Subcutaneous abdominal adipose tissue (tissue), 5 donors: Measurements from ENCODE around the gene CARD11.

Experiments used
- H3K27ac ChIP-seq: one replicate; pipeline ENCODE4 v1.7.0; 2013; ENCODE audit warnings: low read depth, mild to moderate bottlenecking, inconsistent platforms, low read length, moderate library complexity
- H3K27me3 ChIP-seq, 5 donors: one replicate each; pipeline ENCODE4 v1.7.0; 2013; ENCODE audit warnings: low read length in 5 of 5, inconsistent platforms in 1 of 5; ENCODE audit not compliant: control insufficient read depth in 5 of 5, insufficient read depth in 4 of 5
- H3K36me3 ChIP-seq, 5 donors: one replicate each; pipeline ENCODE4 v1.7.0; 2013; ENCODE audit warnings: low read length in 5 of 5; ENCODE audit not compliant: control insufficient read depth in 5 of 5, insufficient read depth in 5 of 5
- H3K4me1 ChIP-seq, 5 donors: one replicate each; pipeline ENCODE4 v1.7.0; 2013; ENCODE audit warnings: low read length in 5 of 5, mild to moderate bottlenecking in 3 of 5, moderate library complexity in 1 of 5; ENCODE audit not compliant: control insufficient read depth in 5 of 5, insufficient read depth in 5 of 5
- H3K4me3 ChIP-seq, 5 donors: one replicate each; pipeline ENCODE4 v1.7.0; 2013; ENCODE audit warnings: low read length in 5 of 5, low read depth in 1 of 5
- H3K9ac ChIP-seq, 5 donors: one replicate each; pipeline ENCODE4 v1.7.0; 2013; ENCODE audit warnings: low read length in 5 of 5, mild to moderate bottlenecking in 4 of 5, moderate library complexity in 3 of 5
- H3K9me3 ChIP-seq, 5 donors: one replicate each; pipeline ENCODE4 v1.7.0; 2013; ENCODE audit warnings: low read length in 5 of 5; ENCODE audit not compliant: control insufficient read depth in 5 of 5
- donor health status: healthy.
- donor health status: healthy.
- donor health status: healthy.
- donor health status: healthy.
- donor health status: healthy.

The CARD11 gene

GRCh38 chr7:2944739-2945138 lies 98.9 kb downstream of the CARD11 start:
- Histone ChIP-seq H3K9me3 (peaks cover 0 to 2% (median 0%) of the 10 kb centered on the region in 5 donors), H3K9ac (no peak overlapping the region), H3K27ac (no peak overlapping the region), H3K27me3 (peaks cover 0 to 7% (median 3%) of the 10 kb centered on the region in 5 donors), H3K4me1 (peaks cover 0 to 4% (median 0%) of the 10 kb centered on the region in 5 donors), H3K36me3 (no peaks in the 10 kb centered on the region), H3K4me3 (no peak overlapping the region)

DNA sequence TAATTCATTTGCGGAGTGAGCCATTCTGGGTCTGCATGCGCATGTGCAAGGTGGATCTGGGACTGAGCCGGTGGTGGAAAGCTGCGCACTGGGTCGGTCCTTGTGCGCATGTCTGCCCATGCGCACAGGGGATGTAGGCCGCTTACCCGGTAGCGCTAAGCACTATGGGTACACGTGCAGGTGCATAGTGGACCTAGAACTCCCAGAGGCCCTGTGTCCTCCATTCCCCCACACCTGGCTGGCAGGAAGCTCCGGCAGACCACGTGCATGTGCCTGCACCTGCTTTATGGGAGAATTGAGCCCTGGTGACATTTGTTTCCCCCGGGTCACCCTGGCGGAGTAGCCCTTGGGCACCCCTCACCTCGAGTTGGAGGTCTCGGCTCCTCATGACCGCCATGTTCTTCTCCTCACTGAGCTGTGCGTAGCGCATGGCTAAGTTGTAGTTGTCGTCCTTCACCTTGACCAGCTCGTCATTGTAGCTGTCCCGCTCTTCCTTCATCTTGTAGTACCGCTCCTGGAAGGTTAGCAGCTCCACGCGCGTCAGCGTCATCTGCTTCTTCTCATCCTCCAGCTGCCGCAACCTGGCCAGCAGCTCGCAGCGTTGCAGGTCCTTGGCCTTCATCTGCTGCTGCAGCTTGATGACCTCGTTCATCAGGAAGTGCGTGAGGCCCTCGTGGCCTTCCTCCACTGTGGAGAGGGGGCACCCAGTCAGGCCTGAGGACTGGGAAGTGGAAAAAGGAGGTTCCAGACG lies 99.6 kb downstream of the CARD11 start:
- peaks cover 0 to 4% (median 0%) of the 10 kb centered on the region in 5 donors for H3K4me1 ChIP-seq
- no peak overlapping the region for H3K9ac ChIP-seq
- no peaks in the 10 kb centered on the region for H3K36me3 ChIP-seq
- H3K4me3 ChIP-seq = no peak overlapping the region
- no peak overlapping the region for H3K27ac ChIP-seq
- peaks cover 0 to 13% (median 3%) of the 10 kb centered on the region in 5 donors for H3K27me3 ChIP-seq
- peaks cover 0 to 2% (median 0%) of the 10 kb centered on the region in 5 donors for H3K9me3 ChIP-seq

DNA sequence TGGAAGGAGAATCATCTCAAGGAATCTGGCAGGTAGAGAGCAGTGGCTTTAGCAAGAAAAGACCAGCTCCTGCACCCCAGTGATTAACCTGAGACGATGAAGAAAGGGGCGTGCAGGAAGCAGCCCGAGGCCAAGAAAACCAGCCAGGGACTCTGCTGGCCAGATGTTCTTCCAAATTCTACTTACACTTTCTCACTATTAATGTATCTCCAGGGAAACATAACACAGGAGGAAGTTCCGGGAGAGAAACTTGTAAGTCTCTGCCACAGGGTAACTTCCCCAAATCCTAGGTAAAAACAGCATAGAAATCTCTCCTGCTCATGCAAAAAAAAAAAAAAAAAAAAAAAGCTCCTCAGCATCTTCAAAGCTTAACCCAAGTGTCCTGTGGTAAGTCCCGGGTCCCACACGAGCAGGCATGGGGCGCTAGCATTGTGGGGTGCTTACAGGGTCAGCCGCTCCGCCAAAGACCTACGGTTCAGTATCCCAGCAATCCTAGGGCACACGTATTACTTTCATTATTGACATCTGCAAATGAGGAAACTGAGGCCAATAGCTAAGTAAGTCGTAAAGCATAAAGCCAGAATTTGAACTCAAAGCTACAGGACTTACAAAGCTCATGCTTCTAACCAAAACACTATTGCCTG lies 102.3 kb downstream of the CARD11 start:
- Histone ChIP-seq H3K27me3 (peaks cover 0 to 29% (median 8%) of the 10 kb centered on the region in 5 donors), H3K36me3 (no peaks in the 10 kb centered on the region), H3K9ac (no peak overlapping the region), H3K4me3 (no peak overlapping the region), H3K27ac (no peak overlapping the region), H3K4me1 (peaks cover 0 to 4% (median 0%) of the 10 kb centered on the region in 5 donors), H3K9me3 (no peaks in the 10 kb centered on the region)

DNA sequence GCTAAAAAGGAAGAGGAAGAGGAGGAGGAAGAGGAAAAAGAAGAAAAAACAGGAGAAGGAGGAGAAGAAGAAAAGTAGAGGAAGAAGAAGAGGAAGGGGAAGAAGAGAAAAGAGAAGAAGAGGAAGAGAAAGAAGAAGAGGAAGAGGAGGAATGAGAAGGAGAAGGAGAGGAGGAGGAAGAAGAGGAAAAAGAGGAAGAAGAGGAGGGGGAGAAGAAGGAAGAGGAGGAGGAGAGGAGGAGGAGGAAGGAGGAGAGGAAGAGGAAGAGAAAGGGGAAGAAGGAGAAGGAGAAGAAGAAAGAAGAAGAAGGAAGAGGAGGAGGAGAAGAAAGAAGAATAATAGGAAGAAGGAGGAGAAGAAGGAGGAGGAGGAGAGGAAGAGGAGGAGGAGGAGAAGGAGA lies 103.2 kb downstream of the CARD11 start:
- Histone ChIP-seq H3K36me3 (no peaks in the 10 kb centered on the region), H3K27me3 (peaks cover 0 to 29% (median 8%) of the 10 kb centered on the region in 5 donors), H3K4me3 (no peak overlapping the region), H3K9ac (no peak overlapping the region), H3K27ac (no peak overlapping the region), H3K4me1 (peaks cover 0 to 4% (median 0%) of the 10 kb centered on the region in 5 donors), H3K9me3 (no peaks in the 10 kb centered on the region)

- no peak overlapping the region for H3K9ac ChIP-seq
- peaks cover 0 to 4% (median 0%) of the 10 kb centered on the region in 5 donors for H3K4me1 ChIP-seq
- H3K4me3 ChIP-seq = no peak overlapping the region
- H3K9me3 ChIP-seq = no peaks in the 10 kb centered on the region
- peaks cover 0 to 29% (median 8%) of the 10 kb centered on the region in 5 donors for H3K27me3 ChIP-seq
- H3K36me3 ChIP-seq = no peaks in the 10 kb centered on the region
- H3K27ac ChIP-seq = no peak overlapping the region
Observed at GRCh38 chr7:2939193-2939885, 104.3 kb downstream of the CARD11 start.

GRCh38 chr7:2938514-2939192 lies 105.0 kb downstream of the CARD11 start:
- Histone ChIP-seq H3K4me3 (no peak overlapping the region), H3K27me3 (peaks cover 0 to 23% (median 8%) of the 10 kb centered on the region in 5 donors), H3K9me3 (no peaks in the 10 kb centered on the region), H3K27ac (no peak overlapping the region), H3K4me1 (peaks cover 0 to 4% (median 0%) of the 10 kb centered on the region in 5 donors), H3K36me3 (no peaks in the 10 kb centered on the region), H3K9ac (no peak overlapping the region)

GRCh38 chr7:2937701-2938513 lies 105.8 kb downstream of the CARD11 start:
- no peak overlapping the region for H3K4me3 ChIP-seq
- H3K9me3 ChIP-seq = no peaks in the 10 kb centered on the region
- H3K27me3 ChIP-seq = peaks cover 0 to 23% (median 8%) of the 10 kb centered on the region in 5 donors
- H3K36me3 ChIP-seq = no peaks in the 10 kb centered on the region
- H3K9ac ChIP-seq = no peak overlapping the region
- peaks cover 0 to 4% (median 0%) of the 10 kb centered on the region in 5 donors for H3K4me1 ChIP-seq
- H3K27ac ChIP-seq = no peak overlapping the region

GRCh38 chr7:2936891-2937580 lies 106.6 kb downstream of the CARD11 start:
- Histone ChIP-seq H3K4me1 (peaks cover 0 to 4% (median 0%) of the 10 kb centered on the region in 5 donors), H3K36me3 (no peaks in the 10 kb centered on the region), H3K27me3 (peaks cover 0 to 23% (median 8%) of the 10 kb centered on the region in 5 donors), H3K27ac (no peak overlapping the region), H3K9ac (no peak overlapping the region), H3K4me3 (no peak overlapping the region), H3K9me3 (no peaks in the 10 kb centered on the region)

DNA sequence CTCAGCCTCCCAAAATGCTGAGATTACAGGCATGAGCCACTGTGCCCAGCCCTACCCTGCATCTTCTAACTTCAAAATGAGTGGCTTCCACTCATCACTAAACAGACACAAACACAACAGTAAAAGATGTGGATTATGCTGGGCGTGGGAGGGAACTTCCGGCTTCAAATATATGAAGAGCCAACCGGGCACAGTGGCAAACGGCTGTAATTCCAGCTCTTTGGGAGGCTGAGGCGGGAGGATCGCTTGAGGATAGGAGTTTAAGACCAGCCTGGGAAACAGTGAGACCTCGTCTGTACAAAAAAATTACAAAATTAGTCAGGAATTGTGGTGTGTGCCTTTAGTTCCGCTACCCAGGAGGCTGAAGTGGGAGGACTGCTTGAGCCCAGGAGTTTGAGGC lies 107.4 kb downstream of the CARD11 start:
- H3K27ac ChIP-seq = no peak overlapping the region
- H3K9ac ChIP-seq = no peak overlapping the region
- peaks cover 0 to 23% (median 8%) of the 10 kb centered on the region in 5 donors for H3K27me3 ChIP-seq
- no peaks in the 10 kb centered on the region for H3K36me3 ChIP-seq
- H3K4me3 ChIP-seq = no peak overlapping the region
- peaks cover 0 to 3% (median 0%) of the 10 kb centered on the region in 5 donors for H3K4me1 ChIP-seq
- H3K9me3 ChIP-seq = no peaks in the 10 kb centered on the region
